ENCODE measurements around the gene USP3. TPM values are rescaled to one million over a fixed set of nuclear protein-coding genes. Genes with fewer than 3 reads are reported as not detected.
A peak's percentile ranks its signal among the peaks of the same experiment; 100 is the strongest.

Gene USP3
- total and polyA plus RNA-seq, 2 of the 13 experiments (the other 11 are each of a cell fraction or from before 2014, with no cell fraction given) = 14.3 to 61.2 TPM

GRCh38 chr15:63600616-63601025, 96.2 kb downstream of the USP3 start (continued):
- TF ChIP-seq HBP1 (CRISPR knock-in tag; IDR thresholded peaks at IDR 0.05; ENCODE audit: low read depth) = no peak
- TF ChIP-seq ZNF678 (CRISPR knock-in tag; IDR thresholded peaks at IDR 0.05) = no peak
- no peak for TF ChIP-seq ATF6 (CRISPR knock-in tag; conservative IDR thresholded peaks at IDR 0.05)
- TF ChIP-seq ZNF740 (CRISPR knock-in tag; IDR thresholded peaks at IDR 0.05) = no peak
- peak; percentile 58; the same call in 1 of the 2 replicates for TF ChIP-seq GABPB1 (CRISPR knock-in tag; IDR thresholded peaks at IDR 0.05)
- peak; percentile 18; the same call in 1 of the 2 replicates for TF ChIP-seq NR2C2 (CRISPR knock-in tag; IDR thresholded peaks at IDR 0.05; ENCODE audit: borderline replicate concordance)
- 0 out of 2 replicates have a peak, but pooled peaks have one; percentile 33 for TF ChIP-seq UBTF (CRISPR knock-in tag; IDR thresholded peaks at IDR 0.05)
- TF ChIP-seq SMAD9 (CRISPR knock-in tag; IDR thresholded peaks at IDR 0.05) = no peak
- no peak for TF ChIP-seq EZH2 (conservative IDR thresholded peaks at IDR 0.05; ENCODE audit: low read depth, low read length)
- no peak for TF ChIP-seq THYN1 (CRISPR knock-in tag; IDR thresholded peaks at IDR 0.05; ENCODE audit: borderline replicate concordance, low read depth)
- TF ChIP-seq YEATS2 (CRISPR knock-in tag; IDR thresholded peaks at IDR 0.05; ENCODE audit: borderline replicate concordance) = no peak
- TF ChIP-seq KLF16 (CRISPR knock-in tag; IDR thresholded peaks at IDR 0.05) = no peak
- no peak for TF ChIP-seq ZNF496 (CRISPR knock-in tag; IDR thresholded peaks at IDR 0.05; ENCODE audit: insufficient replicate concordance)
- no peak for TF ChIP-seq CHD4 (IDR thresholded peaks at IDR 0.05; ENCODE audit: borderline replicate concordance, low read length)
- TF ChIP-seq ZSCAN5A (CRISPR knock-in tag; IDR thresholded peaks at IDR 0.05; ENCODE audit: borderline replicate concordance) = no peak
- peak; percentile 87 for TF ChIP-seq YY1 (IDR thresholded peaks at IDR 0.05; ENCODE audit: insufficient read depth, insufficient replicate concordance, low read depth, low read length)
- TF ChIP-seq ZFP62 (CRISPR knock-in tag; IDR thresholded peaks at IDR 0.05) = no peak
- peak; percentile 83 for TF ChIP-seq SALL1 (CRISPR knock-in tag; IDR thresholded peaks at IDR 0.05)
- TF ChIP-seq KDM4B (CRISPR knock-in tag; IDR thresholded peaks at IDR 0.05) = no peak
- no peak for TF ChIP-seq KLF13 (CRISPR knock-in tag; IDR thresholded peaks at IDR 0.05)
- TF ChIP-seq ZNF382 (CRISPR knock-in tag; IDR thresholded peaks at IDR 0.05; ENCODE audit: borderline replicate concordance) = no peak
- 0 out of 2 replicates have a peak, but pooled peaks have one; percentile 13 for TF ChIP-seq ZNF138 (CRISPR knock-in tag; IDR thresholded peaks at IDR 0.05; ENCODE audit: low read depth)

Data from HepG2 (cell line).